Measurements from ENCODE around the gene CXCR5.

CXCR5 gene

DNA sequence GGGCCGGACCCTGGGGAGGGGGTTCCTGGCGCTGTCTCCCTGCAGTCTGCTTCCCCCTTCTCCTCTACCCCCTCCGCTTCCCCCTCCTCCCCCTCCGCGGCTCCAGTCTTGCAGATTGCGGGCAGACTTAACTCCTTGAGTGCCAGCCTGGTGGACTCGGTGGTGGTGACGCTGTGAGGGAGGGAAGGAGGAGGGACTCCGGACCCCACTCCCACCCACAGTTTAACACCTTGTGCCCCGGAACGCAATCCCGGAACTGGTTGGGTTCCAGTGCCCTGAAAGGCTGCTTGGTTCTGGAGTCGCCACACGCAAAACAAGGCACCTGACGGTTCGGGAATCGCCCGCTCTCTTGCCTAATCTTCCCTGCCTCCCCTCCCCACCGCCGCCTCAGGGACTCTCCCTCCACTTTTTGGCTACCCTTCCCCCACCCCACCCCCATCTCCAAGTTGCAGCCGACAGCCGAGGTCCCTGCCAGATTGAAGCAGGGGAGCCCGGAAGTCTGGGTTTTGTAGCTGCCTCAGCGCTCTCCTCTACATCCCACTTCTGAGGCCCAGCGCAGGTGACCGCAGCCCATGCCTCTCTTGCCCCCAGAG, 45.9 kb downstream of the CXCR5 start:
- peak; percentile 82 for DNase-seq

DNA sequence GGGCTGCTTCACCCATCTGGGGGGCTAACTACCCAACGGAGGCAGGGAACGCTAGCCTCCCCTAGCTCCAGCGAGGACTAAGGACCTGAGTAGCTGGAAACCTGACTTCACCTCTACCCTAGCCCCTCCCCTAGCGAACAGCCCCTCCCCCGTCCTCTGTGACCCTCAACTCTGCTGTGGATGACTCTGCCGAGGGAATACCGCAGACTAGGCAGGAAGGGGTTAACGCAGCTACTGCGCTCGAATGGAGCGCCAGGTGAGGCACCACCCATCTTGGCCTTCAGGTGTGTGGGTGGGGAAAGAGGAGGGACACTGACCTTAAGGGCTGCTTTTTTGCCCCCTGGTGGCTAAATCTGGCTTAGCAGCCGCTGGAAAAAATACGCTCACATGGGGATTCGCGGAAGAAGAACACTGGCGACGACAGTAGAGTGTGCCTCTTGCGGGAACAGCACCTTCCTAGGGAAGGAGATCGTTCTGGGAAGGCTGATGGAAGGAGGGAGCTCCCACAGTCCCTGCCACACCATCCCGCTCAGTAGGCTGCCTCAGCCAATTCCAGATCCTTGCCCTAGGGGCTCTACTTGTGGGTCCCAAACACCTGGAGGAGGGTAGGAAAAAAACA, 46.5 kb downstream of the CXCR5 start:
- DNase-seq, result peak; percentile 97

DNA sequence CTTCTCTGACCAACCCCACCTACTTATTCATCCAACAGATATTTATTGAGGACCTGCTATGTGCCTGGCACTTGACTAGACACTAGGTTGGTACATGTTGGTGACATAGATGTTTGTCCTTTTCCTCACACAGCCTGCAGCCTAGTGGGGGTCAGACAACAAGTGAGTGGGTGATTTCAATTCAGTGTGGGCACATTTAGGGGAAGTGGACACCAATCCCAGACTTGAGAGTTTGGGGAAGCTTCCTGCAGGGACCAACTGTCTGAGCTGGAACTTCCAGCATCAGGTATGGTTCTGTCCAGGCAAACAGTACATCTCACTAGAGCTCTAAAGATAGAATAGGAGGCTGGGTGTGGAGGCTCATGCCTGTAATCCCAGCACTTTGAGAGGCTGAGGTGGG, 47.9 kb downstream of the CXCR5 start:
- no peak for DNase-seq

DNA sequence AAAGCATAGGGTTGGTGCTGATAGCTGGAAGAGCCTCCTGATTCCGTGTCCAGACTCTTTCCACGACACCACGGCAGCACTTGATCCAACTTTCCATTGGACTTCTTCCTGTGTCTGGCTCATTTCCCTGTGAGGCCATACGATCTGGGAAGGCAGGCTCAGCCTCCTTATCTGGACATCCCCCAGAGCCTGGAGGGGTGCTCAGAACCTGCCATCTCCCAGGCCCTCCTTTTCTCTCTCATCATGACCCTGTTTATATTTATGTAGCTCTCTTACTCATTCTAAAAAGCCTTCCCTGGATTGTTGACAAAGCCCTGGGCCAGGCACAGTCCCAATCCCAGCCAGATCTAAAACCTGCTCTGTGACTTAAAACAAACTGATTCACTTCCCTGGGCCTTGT, 49.8 kb downstream of the CXCR5 start:
- DNase-seq, result no peak

DNA sequence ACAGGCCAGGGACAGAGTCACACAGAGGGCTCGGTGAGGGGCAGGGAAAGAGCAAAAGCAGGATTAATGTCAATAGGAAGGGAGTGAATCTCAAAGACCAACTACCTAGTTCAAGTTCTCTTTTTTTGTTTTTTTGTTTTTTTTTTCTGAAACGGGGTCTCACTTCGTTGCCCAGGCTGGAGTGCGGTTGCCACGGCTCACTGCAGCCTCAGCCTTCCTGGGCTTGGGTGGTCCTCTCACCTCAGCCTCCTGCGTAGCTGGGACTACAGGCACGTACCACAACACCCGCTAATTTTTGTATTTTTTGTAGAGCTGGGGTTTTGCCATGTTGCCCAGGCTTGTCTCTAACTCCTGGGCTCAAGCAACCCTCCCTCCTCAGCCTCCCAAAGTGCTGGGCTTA, 51.7 kb downstream of the CXCR5 start:
- no peak for DNase-seq

DNA sequence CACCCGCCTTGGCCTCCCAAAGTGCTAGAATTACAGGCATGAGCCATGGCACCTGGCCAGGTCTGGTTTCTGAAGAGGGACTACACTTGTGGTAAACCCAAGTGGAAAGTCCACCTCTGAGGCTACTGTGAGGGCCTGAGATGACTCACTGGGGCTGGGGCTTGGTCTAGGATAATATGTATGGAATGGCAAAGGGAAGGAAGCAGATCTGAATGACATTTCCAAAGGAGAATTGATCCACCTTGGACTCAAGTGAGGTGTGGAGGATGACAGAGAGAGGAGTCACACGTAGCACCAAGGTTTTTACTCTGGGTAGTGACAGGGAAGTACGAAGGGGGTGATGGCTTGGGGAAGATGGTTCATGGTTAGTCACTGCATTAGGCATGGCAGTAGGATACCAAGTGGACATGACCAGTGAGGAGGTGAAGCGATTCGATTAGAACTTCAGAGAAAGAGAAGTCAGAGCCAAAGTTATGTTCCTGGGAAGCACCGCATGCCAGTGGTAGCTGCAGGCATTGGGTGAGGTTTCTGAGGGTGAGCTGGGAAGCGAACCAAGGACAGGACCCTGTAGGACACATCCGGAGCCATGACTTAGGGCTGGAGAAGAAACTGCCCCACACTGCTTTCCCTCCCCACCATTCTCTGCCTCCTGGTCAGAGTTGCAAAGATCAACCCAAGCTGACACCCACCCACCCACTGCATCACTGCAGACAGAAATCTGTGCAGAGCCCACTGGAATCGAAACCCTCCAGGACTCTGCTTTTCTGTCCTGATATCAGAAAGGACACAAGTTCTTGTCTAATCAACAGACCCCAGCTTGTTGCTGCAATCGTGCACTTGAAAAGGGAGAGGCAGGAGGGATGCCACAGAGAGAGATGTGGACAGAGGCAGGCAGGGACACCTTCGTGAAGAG, 55.1 kb downstream of the CXCR5 start:
- DNase-seq, result no peak

DNA sequence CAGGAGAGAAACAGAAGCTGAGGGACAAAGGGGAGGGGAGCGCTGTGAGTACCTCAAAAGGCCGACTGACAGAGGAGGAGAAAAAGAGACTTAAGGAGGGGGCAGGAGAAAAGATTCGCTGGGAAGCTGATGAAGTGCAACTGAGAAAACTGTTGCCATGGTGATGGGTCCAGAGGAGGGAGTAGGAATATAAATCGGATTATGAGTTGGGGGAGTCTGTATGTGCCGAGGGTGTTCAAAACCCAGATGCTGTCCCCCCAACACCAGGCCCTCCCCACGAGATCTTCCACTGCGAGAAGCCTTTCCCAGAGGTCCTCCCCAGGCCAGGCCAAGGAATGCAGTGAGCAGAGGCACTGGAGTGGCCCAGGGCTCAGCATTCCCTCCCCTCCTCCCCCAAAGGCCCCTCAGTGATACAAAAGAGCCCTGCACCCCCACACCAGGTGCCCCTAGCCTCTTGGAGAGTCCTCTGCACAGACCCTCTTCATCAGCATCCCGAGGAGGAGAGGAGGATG, 55.8 kb downstream of the CXCR5 start:
- DNase-seq, result no peak

DNA sequence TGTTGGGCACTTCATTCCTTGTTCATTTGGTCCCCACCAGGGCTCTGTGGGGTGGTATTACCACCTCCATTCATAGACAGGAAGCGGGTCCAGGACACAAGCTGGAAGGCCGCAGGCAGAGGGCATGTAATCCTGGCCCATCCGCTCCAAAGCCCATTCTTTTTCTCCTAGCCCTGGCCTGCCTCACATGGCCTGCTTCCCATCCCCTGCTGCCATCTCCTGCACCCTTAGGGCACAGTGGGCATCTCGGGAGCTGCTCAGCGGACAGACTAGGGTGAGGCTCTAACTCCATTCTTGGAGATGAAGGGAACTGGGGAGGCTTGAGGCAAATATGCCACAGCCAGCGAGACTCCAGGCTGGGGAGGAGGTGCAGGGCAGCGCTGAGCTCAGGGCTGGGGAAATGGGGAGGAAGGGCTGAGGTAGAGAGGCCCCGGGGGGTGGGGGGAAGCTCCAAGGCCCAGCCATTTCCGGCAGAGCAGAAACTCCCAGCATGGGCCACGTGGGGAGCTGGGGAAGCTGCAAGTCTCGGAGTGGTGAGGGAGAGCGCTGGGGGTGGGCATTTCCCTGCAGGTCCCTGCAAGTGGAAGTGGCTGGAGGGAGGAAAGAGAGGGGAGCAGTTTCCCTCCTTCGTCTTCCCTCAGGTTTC, 56.4 kb downstream of the CXCR5 start:
- DNase-seq, result no peak

DNA sequence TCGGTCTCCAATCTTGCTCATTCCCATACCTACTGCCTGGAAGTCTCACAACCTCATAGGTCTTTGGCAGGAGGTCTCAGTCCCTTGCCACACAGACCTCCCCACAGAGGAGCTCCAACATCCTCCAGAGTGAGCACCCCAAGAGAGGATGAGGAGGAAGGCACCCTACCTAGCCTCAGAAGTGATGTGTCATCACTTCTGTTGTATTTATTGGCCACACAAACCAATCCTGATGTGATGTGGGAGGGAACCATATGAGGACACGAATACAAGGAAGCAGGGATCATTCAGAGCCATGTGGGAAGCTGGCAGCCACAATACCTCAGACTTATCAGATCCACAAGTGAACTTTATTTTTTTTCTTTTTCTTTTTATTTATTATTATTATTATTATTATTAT, 63.4 kb downstream of the CXCR5 start:
- no peak for DNase-seq
